CD14-positive monocyte (primary cell): ENCODE data around the gene GLIS2. TPM values are rescaled to one million over a fixed set of nuclear protein-coding genes. Genes with fewer than 3 reads are reported as not detected.
"Not testable (repeated sequence)": the region's sequence is repeated elsewhere in the genome, so short reads cannot be mapped to it uniquely, and the experiment has no call there.

ENCODE experiments used
- DNase-seq, 3 donors: peaks; one replicate each; pipeline ENCODE4 v3.0.0-alpha.2; 2011 to 2022
- H2AFZ ChIP-seq: 2 replicates; pipeline ENCODE4 v1.6.0; 2012; ENCODE audit warnings: mild to moderate bottlenecking, low read depth, low read length, inconsistent platforms; ENCODE audit not compliant: insufficient read depth, poor library complexity, severe bottlenecking
- H3K27ac ChIP-seq, 2 donors: 1 replicate in 1 of 2; 2 replicates in 1 of 2; pipeline ENCODE4 v1.5.1; 2012 to 2013; ENCODE audit warnings: low read length in 2 of 2, control low read depth in 1 of 2, inconsistent platforms in 1 of 2, low read depth in 1 of 2, mild to moderate bottlenecking in 1 of 2
- H3K27me3 ChIP-seq, 2 donors: one replicate each; pipeline versions ENCODE4 v1.6.0 to v1.6.1; 2011 to 2013; ENCODE audit warnings: low read length in 2 of 2; ENCODE audit not compliant: control insufficient read depth in 2 of 2, insufficient read depth in 2 of 2
- H3K36me3 ChIP-seq, 2 donors: replicated peaks in 1 of 2; 1 replicate in 1 of 2; 2 replicates in 1 of 2; pipeline versions ENCODE4 v1.5.1 to v1.6.1; 2012 to 2013; ENCODE audit warnings: low read length in 2 of 2, control low read depth in 1 of 2, inconsistent platforms in 1 of 2, mild to moderate bottlenecking in 1 of 2; ENCODE audit not compliant: insufficient read depth in 2 of 2, control insufficient read depth in 1 of 2
- H3K4me1 ChIP-seq, 2 donors: 1 replicate in 1 of 2; 2 replicates in 1 of 2; pipeline versions ENCODE4 v1.5.1 to v1.6.1; 2012 to 2013; ENCODE audit warnings: low read length in 2 of 2, control low read depth in 1 of 2, inconsistent platforms in 1 of 2, mild to moderate bottlenecking in 1 of 2, moderate library complexity in 1 of 2; ENCODE audit not compliant: insufficient read depth in 2 of 2, control insufficient read depth in 1 of 2
- H3K4me2 ChIP-seq: replicated peaks from 2 replicates; pipeline ENCODE3; 2012; ENCODE audit warnings: low read length, moderate library complexity, mild to moderate bottlenecking; ENCODE audit not compliant: poor library complexity, severe bottlenecking; ENCODE audit errors: extremely low read depth
- H3K4me3 ChIP-seq, 3 experiments: fragments of 200-600 bp in 1 of 3; sonication (generic) in 1 of 3; replicated peaks in 1 of 3; 1 replicate in 2 of 3; 2 replicates in 1 of 3; pipeline ENCODE4 v1.5.1; 2011 to 2013; ENCODE audit warnings: low read length in 3 of 3, mild to moderate bottlenecking in 3 of 3, control low read depth in 2 of 3, low read depth in 2 of 3, inconsistent platforms in 1 of 3, moderate library complexity in 1 of 3
- H3K79me2 ChIP-seq: 2 replicates; pipeline ENCODE4 v1.6.0; 2012; ENCODE audit warnings: mild to moderate bottlenecking, control low read depth, inconsistent platforms, low read length, moderate library complexity; ENCODE audit not compliant: insufficient read depth
- H3K9ac ChIP-seq: 2 replicates; pipeline ENCODE4 v1.6.0; 2017; ENCODE audit warnings: low read length, mild to moderate bottlenecking; ENCODE audit not compliant: insufficient read depth, poor library complexity, severe bottlenecking
- H3K9me3 ChIP-seq, 2 donors: replicated peaks in 1 of 2; 1 replicate in 1 of 2; 2 replicates in 1 of 2; pipeline versions ENCODE4 v1.5.1 to v1.6.1; 2012 to 2013; ENCODE audit warnings: low read length in 2 of 2, control low read depth in 1 of 2; ENCODE audit not compliant: control insufficient read depth in 1 of 2, insufficient read depth in 1 of 2
- H4K20me1 ChIP-seq: 2 replicates; pipeline ENCODE4 v1.6.0; 2012; ENCODE audit warnings: mild to moderate bottlenecking, low read length, control low read depth, moderate library complexity; ENCODE audit not compliant: insufficient read depth
- H3K27ac Mint-ChIP-seq, 7 donors: one replicate each; pipeline ENCODE4 v1.8.0; 2020; ENCODE audit warnings: mild to moderate bottlenecking in 7 of 7, mixed read lengths in 7 of 7, moderate library complexity in 6 of 7, inconsistent platforms in 2 of 7
- H3K27me3 Mint-ChIP-seq, 3 donors: one replicate each; pipeline ENCODE4 v1.8.0; 2021 to 2022; ENCODE audit warnings: low read depth in 3 of 3, mild to moderate bottlenecking in 3 of 3, mixed read lengths in 3 of 3, moderate library complexity in 3 of 3, inconsistent platforms in 1 of 3
- H3K36me3 Mint-ChIP-seq, 2 donors: one replicate each; pipeline ENCODE4 v1.8.0; 2020; ENCODE audit warnings: mixed read lengths in 2 of 2, inconsistent platforms in 1 of 2, mild to moderate bottlenecking in 1 of 2
- H3K4me1 Mint-ChIP-seq: one replicate; pipeline ENCODE4 v1.8.0; 2020; ENCODE audit warnings: mild to moderate bottlenecking, mixed read lengths
- H3K4me3 Mint-ChIP-seq, 2 donors: one replicate each; pipeline ENCODE4 v1.8.0; 2020; ENCODE audit warnings: mild to moderate bottlenecking in 2 of 2, mixed read lengths in 2 of 2, moderate library complexity in 1 of 2
- H3K9me3 Mint-ChIP-seq, 7 donors: one replicate each; pipeline ENCODE4 v1.8.0; 2020 to 2022; ENCODE audit warnings: mixed read lengths in 7 of 7, mild to moderate bottlenecking in 6 of 7, moderate library complexity in 6 of 7, inconsistent platforms in 2 of 7
- CTCF ChIP-seq: fragments of 200-600 bp; IDR thresholded peaks from one replicate; pipeline ENCODE4 v1.8.0; 2022; ENCODE audit warnings: antibody characterized with exemption, mild to moderate bottlenecking
- WGBS: methylation state at CpG from one replicate; pipeline ENCODE4 v1.1.5; 2013; ENCODE audit warnings: missing lambda C conversion rate; ENCODE audit not compliant: insufficient coverage; 5-methylcytosine and 5-hydroxymethylcytosine counted together
- intact Hi-C, 2 donors: fragments of 100-400 bp; cut with micrococcal nuclease; formaldehyde crosslinking; loops; one replicate each; pipeline versions ENCODE4 v1.15.0 to v1.15.1; 2023
- polyA plus RNA-seq, 3 donors: library from polyadenylated mRNA; depleted of rRNA in 1 of 3; unstranded in 2 of 3; stranded (reverse) in 1 of 3; fragments of 300-500 nt in 2 of 3; fragments of >200 nt in 1 of 3; fragmentation: Illumina TruSeq in 2 of 3; gene quantifications; 1 replicate in 2 of 3; 2 replicates in 1 of 3; pipeline ENCODE4 v1.2.3, GENCODE V29; 2012 to 2021

GLIS2 gene
- polyA plus RNA-seq, 3 donors: 0.03 TPM; not detected in 2

- peaks cover 0 to 9% of the 10 kb centered on the region in 2 donors for H3K27me3 ChIP-seq
- H2AFZ ChIP-seq: no peak overlapping the region
- TF ChIP-seq CTCF: no peak
- no peak overlapping the region for H3K4me3 Mint-ChIP-seq
- no peak overlapping the region for H3K4me2 ChIP-seq
- peaks cover 0 to 6% (median 0%) of the 10 kb centered on the region in 7 donors for H3K9me3 Mint-ChIP-seq
- peaks cover 9 to 12% of the 10 kb centered on the region in 2 donors for H3K4me1 ChIP-seq
- DNase-seq: no peak
- no peak overlapping the region for H3K9ac ChIP-seq
- no peaks in the 10 kb centered on the region for H3K36me3 Mint-ChIP-seq
- intact Hi-C loops: loop anchor here in 1 of 2 donors (5.0 kb wide), 1 partner anchor 395 kb away; no protein-coding TSS in a partner anchor
- no peaks in the 10 kb centered on the region for H4K20me1 ChIP-seq
- H3K27me3 Mint-ChIP-seq: peaks cover 11 to 27% (median 23%) of the 10 kb centered on the region in 3 donors
- peaks cover 7% of the 10 kb centered on the region for H3K4me1 Mint-ChIP-seq
- H3K27ac Mint-ChIP-seq: no peak overlapping the region
- no peak overlapping the region for H3K27ac ChIP-seq
- H3K9me3 ChIP-seq: no peaks in the 10 kb centered on the region
- H3K4me3 ChIP-seq: no peak overlapping the region
- H3K36me3 ChIP-seq: no peaks in the 10 kb centered on the region
- no peaks in the 10 kb centered on the region for H3K79me2 ChIP-seq
- 88% methylated on average over 16 of the region's 19 CpGs for WGBS
These were observed 16.9 kb downstream of the GLIS2 start for GRCh38 chr16:4332623-4333307.

- no peak overlapping the region for H3K27ac ChIP-seq
- no peak overlapping the region for H3K4me2 ChIP-seq
- Mint-ChIP-seq H3K27ac (no peak overlapping the region), H3K36me3 (peaks cover 0 to 1% of the 10 kb centered on the region in 2 donors), H3K4me1 (peaks cover 4% of the 10 kb centered on the region), H3K4me3 (no peak overlapping the region), H3K27me3 (peaks cover 9 to 22% (median 22%) of the 10 kb centered on the region in 3 donors), H3K9me3 (peaks cover 0 to 6% (median 0%) of the 10 kb centered on the region in 7 donors)
- no peak overlapping the region for H3K9ac ChIP-seq
- WGBS: 32% methylated on average over 6 of the region's 9 CpGs
- TF ChIP-seq CTCF: no peak
- no peak overlapping the region for H3K4me3 ChIP-seq
- peaks cover under 1 to 3% of the 10 kb centered on the region in 2 donors for H3K36me3 ChIP-seq
- H3K9me3 ChIP-seq: no peaks in the 10 kb centered on the region
- H2AFZ ChIP-seq: no peak overlapping the region
- intact Hi-C loops: loop anchor here in 1 of 2 donors (5.0 kb wide), 1 partner anchor 396 kb away; no protein-coding TSS in a partner anchor
- no peak for DNase-seq
- peaks cover 3 to 7% of the 10 kb centered on the region in 2 donors for H3K4me1 ChIP-seq
- H3K27me3 ChIP-seq: peaks cover 0 to 4% of the 10 kb centered on the region in 2 donors
- H3K79me2 ChIP-seq: no peaks in the 10 kb centered on the region
- no peaks in the 10 kb centered on the region for H4K20me1 ChIP-seq
These were observed 17.4 kb downstream of the GLIS2 start for GRCh38 chr16:4333308-4333638.

- not testable (repeated sequence) for DNase-seq, H3K9me3 ChIP-seq, H3K9ac ChIP-seq, H3K27ac ChIP-seq, H3K79me2 ChIP-seq, H3K4me1 Mint-ChIP-seq, H3K9me3 Mint-ChIP-seq, H2AFZ ChIP-seq, H3K36me3 ChIP-seq, H3K4me3 Mint-ChIP-seq, H3K27ac Mint-ChIP-seq, H3K4me1 ChIP-seq, H4K20me1 ChIP-seq, H3K4me2 ChIP-seq, H3K4me3 ChIP-seq, H3K27me3 ChIP-seq, H3K36me3 Mint-ChIP-seq
- peaks cover 9 to 18% (median 17%) of the 10 kb centered on the region in 3 donors for H3K27me3 Mint-ChIP-seq
- 80% methylated on average over 2 of the region's 9 CpGs for WGBS
- intact Hi-C loops: loop anchor here in 1 of 2 donors (5.0 kb wide), 1 partner anchor 396 kb away; no protein-coding TSS in a partner anchor
These were observed 17.8 kb downstream of the GLIS2 start for GRCh38 chr16:4333714-4334113.
